Midbrain (tissue), 1 donor: ENCODE data around the gene PRR9.
"Not testable (repeated sequence)": the region's sequence is repeated elsewhere in the genome, so short reads cannot be mapped to it uniquely, and the experiment has no call there.

Source experiments
- DNase-seq: peaks from one replicate; lab custom pipeline; 2025; lab: John Stamatoyannopoulos, UW

The PRR9 gene, protein sequence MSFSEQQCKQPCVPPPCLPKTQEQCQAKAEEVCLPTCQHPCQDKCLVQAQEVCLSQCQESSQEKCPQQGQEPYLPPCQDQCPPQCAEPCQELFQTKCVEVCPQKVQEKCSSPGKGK

DNA sequence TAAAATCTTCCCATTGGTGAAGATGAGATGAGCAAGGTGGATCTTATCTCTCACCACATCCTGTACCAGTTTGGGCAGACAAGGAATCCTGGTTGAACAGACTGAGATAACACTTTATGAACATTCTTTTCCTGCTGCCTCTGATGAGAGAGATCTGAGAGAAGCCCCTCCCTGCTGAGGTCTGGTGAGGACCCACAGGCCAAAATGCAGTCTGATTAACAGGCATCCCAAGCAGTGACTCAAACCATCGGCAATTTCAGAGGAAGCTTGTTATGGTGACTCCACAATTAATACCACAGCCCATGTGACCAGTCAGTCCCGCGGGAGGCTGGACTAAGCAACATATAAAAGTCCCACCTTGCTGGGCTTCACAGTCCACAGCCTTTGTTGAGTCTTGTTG lies at the start of gene PRR9:
Gene PRR9 (plus strand): TSS at position 373 of the 400 bp plus-strand sequence. CDS start 561 bp downstream, outside the sequence.
- no peak for DNase-seq

DNA sequence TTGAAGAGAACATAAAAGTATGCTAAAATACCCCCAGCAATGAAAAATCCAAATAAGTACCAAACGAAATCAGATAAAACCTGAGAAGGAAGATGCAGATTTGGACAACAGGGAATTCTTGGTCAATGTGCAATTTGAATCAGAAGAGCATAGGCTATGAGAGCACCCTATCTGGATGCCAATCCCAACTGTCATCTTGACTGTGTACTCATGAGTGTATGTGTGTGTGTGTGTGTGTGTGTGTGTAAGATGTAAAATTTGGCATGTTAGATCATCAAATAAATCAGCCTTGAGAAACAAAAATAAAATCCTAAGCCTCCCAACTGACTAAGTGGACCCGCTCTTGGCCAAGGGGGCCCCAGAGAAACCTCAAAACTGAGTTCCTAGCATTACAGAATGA lies 48.7 kb upstream of the PRR9 start:
- DNase-seq: no peak

DNA sequence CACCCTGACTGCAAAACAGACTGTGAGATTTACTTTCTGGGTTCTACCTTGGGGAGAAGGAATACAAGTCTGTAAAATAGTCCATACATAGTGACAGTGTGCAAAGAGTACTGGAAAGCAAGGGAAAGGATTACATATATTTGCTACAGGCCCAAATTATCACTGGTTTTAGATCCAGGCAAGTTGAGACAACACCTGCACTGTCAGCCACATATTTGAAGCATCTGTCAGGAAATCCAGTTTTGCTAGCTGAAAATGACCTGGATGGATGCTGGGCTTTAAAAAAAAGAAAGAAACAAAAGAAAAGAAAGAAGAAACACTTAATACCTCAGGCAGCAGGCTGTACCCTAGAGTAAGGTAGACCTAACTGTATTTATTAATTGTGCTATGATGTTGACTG lies 42.8 kb upstream of the PRR9 start:
- no peak for DNase-seq

DNA sequence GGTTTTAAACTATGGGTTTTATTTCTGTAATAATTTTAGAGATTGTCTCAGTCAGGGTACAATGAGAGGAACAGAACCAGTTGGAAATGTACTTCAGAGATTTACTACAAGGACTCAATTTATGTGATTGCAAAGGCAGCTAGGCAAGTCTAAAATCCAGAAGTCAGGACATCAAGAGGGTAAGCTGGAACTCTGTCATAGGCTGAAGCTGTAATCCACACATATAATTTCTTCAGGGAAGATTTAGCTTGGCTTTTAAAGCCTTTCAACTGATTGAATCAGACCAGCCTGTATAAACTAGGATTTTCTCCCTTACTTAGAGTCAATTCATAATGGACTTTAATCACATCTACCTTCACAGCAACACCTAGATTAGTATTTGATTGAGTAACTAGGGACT lies 38.5 kb upstream of the PRR9 start:
- no peak for DNase-seq

DNA sequence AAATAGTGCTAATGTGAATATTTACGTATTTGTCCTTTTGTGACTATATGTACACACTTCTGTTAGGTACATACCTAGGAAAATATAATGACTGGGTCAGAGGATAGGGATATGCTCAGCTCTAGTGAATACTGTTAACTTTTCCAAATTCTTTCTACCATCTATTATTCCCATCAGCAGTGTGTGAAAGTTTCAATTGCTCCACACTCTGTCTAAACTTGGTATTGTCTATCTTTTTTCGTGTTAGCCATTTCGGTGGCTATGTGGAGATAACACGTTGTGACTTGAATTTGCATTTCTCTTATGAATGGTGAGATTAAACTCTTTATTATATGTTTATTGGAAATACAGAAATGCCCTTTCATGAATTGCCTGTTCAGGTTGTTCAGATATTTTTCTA lies 36.8 kb upstream of the PRR9 start:
- no peak for DNase-seq

DNA sequence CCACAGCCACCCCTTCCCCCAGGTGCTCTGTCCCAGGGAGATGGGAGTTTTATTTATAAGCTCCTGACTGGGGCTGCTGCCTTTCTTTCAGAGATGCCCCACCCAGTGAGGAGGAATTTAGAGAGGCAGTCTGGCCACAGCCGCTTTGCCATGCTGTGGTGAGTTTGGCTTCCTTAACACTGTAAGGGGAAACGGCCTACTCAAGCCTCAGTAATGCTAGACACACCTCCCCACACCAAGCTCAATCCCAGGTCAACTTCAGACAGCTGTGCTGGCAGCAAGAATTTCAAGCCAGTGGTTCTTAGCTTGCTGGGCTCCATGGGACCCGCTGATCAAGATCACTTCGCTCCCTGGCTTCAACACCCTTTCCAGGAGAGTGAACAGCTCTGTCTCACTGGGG lies 29.1 kb upstream of the PRR9 start:
- not testable (repeated sequence) for DNase-seq

DNA sequence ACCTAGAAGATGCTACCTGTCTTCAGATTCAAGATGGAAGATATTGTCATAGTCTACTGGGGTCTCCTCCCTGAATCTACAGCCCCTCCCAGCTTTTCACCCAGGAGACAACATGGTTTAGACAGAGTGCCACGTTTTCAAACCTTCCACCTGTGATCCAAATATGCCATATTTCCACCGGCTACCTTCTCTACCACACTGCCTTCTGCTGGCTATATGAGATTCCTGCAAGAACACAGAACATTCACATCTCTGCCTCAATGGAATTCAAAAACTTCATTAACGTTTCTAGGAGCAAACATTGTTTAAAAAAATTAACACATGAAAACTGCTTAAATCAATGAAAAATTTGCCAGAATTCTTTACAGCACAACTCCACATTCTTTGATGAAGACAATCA lies 27.0 kb upstream of the PRR9 start:
- DNase-seq: no peak

DNA sequence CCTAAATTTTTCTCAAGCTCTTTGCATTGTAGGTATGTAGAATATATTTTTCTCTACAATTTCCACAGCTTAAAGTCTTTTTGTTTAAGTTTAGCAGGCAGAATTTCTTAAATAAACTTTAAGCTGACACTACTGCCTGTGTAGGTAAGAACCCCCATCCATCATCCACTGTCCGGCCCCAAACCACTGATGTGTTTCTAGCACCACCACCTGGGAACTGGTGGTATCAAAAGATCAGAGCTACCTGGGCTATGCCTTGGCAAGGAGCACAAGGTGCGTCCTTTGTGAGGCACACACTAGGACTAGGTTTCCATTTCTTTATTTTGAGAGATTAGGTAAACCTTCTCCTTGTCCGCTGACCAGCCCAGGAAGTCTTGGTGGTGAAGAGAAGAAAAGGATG lies 24.7 kb upstream of the PRR9 start:
- no peak for DNase-seq

DNA sequence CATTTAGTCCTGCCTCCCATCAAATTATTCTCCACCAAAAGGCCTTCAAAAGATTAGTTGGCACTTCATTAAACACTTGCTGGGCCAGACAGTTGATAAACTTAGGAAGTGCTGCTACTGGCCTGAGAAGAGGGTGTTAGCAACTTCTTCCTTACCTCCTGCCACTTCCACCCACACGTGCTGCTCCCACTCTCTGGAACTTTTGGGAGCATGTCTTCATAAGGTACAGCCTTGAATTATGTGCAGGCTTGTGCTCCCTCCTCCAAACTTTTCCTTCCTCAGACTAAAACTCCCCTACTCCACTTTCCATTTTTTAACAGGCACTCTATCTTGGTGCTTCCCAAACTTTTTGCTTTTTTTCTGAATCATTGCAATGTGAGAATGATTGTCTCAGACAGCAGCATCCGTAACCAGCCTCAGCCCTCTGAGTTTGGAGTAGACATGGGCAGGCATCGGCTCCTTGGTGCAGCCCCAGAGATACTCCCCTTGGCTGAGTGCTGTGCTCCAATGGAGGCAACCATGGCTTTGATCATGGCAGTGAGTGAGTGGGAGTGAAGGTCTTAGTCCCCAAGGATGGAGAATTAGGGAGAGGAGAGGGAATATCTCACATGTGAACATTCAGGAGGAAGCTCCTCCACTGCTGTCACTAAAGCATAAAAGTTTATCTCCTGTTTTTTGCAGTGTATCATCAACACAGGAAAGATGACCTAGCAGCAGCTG lies 22.9 kb upstream of the PRR9 start:
- no peak for DNase-seq

DNA sequence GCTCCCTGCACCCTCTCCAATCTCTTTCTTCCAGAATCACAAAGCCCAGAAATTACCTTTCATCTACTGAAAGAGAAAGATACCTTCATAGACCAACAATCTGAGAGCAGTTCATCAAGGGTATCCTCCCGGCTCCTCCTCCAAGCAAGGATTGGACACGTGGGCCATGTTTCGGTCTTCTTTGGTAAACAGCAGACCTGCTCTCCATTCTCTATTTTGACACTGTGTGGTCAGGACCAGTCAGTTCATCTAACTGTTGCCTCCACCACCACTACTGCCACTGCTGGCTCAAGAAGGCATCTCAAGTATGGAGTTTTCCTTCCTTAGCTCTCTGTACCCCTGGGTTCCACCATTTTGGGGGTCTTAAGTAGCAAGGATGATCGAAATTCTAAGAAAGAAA lies 22.2 kb upstream of the PRR9 start:
- DNase-seq: no peak

DNA sequence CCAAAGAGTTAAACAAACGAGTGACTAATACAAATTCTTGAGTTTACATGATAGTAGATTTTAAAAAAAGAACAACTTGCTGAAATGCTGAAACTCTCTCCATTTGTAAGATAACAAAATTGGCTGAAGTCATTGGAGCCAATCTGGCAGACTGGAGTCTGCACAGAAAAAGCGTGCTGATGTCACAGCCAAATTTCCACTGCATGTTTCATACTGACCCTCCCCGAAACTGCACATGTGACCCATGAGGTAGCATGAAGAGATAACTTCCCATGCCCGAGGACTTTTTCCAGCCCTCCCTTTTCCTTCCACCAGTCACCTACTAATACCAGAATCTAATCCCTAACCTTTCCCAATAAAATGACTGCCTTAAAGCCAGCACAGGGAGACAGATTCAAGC lies 15.4 kb upstream of the PRR9 start:
- DNase-seq: no peak

DNA sequence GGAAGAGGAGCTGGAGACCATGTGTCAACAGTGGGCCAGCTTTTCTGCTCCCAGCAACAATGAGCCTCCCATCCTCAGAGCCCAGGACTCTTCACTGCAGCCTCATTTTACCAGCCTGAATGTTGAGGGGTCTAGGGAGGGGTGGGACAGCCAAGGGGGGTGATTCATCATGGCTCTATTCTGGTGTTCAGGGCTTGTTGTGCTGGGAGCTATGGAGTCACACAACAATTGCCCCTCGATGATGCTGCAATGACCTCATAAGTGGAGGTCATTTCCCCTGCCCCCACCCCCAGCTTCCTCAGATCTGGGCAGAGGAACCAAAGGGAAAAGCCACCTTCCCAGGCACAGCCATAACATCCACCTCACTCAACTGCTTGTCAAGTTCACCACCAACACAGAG lies 14.3 kb upstream of the PRR9 start, which contains the start of gene LELP1:
Gene LELP1 (plus strand): TSS at position 301 of the 400 bp plus-strand sequence. CDS start 1,278 bp downstream, outside the sequence.
- no peak for DNase-seq

DNA sequence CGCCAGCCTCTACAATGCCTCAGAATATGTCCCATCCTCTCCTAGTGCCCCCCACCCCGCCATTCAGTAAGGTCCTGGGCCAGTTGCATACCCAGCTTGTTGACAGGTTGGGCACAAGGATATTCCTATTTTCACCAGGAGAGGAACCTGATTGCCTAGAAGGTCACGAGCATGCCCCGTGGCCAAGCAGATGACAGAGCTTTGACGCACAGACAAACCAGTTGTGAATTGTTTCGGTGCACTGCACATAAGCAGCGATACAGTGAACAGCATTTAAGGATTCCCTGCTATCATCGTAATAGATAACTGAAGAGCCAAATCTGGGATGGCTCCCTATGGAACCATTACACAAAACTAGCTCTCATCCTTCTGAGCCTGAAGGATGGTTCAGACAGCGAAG lies 10.8 kb upstream of the PRR9 start:
- no peak for DNase-seq

DNA sequence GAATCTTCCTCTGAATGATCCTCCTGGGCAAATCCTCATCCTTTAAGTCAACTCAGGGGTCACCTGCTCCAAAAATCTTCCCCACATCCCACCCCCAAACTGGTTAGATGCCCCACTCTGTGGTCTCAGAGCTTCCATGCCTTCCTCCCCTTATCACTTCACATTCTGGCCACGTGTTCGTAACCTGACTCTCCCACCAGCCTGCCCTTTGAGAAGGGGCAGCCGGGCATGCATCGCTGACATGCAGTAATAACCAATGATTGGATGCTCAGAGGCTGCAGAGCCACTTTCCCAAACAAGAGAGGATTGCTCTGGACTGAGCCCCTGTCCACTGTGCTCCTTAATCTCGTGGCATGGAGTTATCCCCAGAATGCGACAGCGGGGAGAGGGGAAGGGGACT lies 7.2 kb upstream of the PRR9 start:
- no peak for DNase-seq

DNA sequence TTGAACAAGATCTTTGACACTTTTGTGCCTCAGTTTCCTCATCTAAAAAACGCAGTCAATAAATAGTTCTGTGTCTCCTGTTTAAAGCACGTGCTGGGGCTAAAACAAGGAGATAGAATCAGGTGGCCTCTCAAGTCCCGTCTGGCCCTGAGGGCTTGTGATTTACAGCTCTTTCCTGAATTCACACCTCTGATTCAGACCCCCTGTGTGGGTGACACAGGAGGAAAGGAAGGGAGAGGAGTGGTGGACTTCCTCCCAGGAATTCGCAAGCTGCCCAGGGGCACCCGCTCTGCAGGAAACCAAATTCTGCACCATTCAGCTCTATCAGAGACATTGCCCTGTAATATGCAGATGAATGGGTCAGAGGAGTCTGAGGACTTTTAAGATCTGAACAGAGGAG lies 5.2 kb upstream of the PRR9 start:
- no peak for DNase-seq

DNA sequence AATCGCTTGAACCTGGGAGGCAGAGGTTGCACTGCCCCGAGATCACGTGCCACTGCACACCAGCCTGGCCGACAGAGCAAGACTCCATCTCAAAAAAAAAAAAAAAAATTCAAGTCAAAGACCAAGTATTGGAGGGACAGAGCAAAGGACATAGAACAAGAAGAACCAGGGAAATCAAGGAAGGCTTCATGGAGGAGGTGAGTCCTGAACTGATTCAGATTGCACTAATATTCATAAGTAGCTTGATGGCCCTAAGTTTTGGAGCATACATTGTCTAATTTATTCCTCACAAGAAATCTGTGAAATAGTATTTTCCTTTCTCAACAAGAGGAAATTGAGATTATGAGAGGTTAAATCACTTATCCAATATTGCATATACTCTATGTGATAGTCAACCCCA lies 3.9 kb upstream of the PRR9 start:
- DNase-seq: no peak

DNA sequence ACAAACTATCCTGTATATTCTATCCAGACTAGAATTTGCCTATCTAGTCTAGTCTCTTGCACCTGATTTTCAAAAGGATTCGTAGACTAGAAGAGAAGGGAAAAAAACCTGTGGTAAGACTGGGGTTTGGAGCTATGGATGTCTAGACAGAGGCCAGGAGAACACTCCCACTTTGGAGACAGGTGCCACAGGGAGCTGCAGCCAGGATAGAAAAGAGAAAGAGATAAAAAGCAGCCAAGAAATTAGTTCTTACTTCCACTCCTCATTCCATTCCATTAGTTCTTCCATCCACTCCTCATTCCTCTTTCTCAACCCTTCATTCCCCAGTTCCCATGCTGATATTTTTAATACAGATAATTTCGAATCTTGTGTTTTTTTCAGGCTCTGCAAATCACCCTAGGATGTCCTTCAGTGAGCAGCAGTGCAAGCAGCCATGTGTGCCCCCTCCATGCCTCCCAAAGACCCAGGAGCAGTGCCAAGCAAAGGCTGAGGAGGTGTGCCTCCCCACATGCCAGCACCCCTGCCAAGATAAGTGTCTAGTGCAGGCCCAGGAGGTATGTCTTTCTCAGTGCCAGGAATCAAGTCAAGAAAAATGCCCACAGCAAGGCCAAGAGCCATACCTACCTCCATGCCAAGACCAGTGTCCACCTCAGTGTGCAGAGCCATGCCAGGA lies 496 bp downstream of the PRR9 start:
- no peak for DNase-seq

DNA sequence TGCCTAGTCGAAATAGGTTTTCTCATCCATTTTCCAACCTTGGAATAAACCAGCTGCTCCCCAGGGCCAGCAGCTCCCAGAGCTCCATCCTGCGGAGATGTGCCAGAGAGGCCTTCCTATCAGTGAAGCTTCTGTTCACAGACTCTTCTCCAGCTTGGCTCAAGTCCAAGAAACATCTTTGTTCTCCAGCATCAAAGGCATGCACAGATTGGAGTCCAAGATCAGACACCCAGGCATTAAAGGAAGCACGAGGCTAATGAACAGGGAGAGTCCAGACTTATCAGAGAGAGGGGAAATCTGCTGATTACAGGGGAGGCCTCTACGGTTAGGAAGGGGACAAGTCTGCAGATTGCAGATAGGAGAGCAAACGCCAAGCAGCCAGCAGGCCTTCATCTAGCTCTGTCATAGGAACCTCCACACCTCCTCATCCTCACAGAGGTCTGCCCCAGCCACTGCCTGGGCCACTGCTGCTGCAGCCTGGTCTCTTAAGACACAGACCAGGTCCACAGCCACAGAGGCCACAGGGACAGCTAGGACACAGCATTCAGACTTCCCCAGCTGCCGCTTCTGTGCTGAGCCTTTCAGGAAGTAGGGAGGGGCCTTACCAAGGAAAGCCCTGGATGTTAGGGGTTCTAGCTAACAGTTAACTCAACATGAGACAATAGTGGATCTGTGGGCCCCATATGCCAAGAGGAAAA lies 3.4 kb downstream of the PRR9 start:
- peak; percentile 57 for DNase-seq

DNA sequence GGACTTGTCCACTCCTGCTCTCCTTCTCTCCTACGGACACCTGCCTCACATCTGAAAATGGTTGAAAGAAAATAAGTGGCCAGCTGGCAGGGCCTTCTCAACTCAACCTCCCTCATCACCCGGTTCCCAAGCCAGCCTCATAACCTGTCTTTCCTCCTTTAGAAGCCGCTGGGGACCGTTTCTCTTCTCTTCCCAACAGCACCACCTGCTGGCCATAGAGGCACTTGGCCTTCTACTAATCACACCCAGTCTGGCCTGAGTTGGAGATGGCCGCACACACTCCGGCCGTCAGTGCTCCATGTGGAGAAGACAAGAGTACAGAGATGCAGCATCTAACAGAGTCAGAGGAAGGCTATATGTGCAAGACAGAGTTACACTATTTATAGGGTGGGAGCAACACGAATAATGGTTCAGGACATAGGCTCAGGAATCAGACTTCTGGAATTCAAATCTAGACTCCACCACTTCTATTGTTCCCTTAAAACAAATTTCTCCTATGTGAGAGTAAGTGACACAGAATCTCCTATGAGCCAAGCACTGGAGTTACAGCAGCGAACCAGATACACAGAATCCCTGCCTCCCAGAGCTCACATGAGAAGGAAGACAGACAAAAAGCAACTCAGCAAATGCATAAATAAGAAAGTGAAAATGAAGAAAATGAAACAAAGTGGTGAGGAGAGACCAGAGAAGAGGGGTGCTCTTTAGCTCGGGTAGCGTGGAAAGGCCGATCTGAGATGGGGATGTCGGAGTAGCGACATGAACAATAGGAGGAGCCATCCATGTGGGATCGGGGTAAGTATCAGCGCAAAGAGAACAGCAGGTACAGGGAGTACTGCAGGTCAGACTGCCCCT lies 5.9 kb downstream of the PRR9 start:
- peak; percentile 77 for DNase-seq

DNA sequence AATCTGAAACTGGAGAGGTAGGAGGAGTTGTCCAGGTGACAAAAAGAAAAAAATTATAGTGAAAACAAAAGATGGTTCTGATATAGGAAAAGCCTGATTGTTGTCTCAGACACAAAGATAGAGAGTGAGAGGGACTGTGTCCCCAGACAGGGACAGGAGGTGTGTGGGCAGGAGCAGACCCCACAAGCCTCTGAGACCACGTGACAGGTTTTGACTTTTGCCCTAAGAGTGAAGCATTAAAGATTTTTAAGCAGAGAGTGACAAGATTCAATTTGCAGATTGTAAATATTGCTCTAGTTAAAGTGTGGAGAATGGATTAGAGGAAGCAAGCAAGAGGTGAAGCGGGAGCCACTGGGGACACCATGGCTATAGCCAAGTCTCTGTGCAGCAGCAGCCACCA lies 10.4 kb downstream of the PRR9 start:
- DNase-seq: no peak

DNA sequence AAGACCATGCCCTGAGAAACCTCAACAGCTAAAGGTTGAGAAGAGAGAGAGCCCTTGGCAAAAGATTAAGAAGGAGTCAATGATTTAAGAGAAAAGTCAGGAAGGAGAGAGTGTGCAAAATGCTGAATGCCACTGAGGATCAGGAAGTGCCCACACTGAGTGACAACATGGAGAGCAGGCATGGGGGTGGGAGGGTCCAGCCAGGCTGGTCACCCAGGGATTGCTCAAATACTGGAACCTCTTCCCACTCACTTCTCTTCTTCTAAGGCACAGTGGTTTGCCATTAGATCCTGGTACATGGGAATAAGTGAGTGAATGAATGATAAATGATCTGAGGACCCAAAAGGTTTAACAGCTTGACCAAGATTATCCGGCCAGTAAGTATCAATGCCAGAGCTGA lies 11.1 kb downstream of the PRR9 start:
- DNase-seq: no peak
